ENCODE results near the gene SLC9A9.

Gene SLC9A9

GRCh38 chr3:143329567-143330211 is 518.6 kb downstream of the SLC9A9 start:
- no peak for DNase-seq (ENCODE audit: low read depth in 2 of 2)

DNA sequence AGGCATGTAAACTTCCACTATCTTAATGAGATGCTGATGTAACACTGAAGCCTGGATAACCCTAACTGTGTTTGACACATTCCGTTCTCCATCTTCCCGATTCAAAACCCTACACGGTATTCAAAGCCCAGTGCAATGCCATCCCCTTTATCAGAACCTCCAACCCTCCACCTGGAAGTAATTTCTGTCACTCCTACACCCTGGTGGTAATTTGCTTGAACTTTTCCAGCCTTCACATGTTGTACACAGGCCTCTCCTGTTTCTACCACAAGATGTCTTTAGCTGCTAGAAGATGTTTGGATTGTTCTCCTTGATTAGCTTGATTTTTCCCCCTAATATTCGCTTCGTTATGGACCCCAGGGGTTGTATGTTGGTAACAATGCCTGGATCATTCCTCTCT is 519.8 kb downstream of the SLC9A9 start:
- no peak for DNase-seq (ENCODE audit: low read depth in 2 of 2)

- no peak for DNase-seq (ENCODE audit: low read depth in 2 of 2)
Observed at GRCh38 chr3:143326983-143327778, 521.1 kb downstream of the SLC9A9 start.

- DNase-seq (ENCODE audit: low read depth in 2 of 2): no peak
Observed at GRCh38 chr3:143321058-143321769, 527.1 kb downstream of the SLC9A9 start.

- DNase-seq (ENCODE audit: low read depth in 2 of 2): no peak
Observed at GRCh38 chr3:143315766-143316165, 532.5 kb downstream of the SLC9A9 start.

- no peak for DNase-seq (ENCODE audit: low read depth in 2 of 2)
Observed at GRCh38 chr3:143314251-143315093, 533.8 kb downstream of the SLC9A9 start.

DNA sequence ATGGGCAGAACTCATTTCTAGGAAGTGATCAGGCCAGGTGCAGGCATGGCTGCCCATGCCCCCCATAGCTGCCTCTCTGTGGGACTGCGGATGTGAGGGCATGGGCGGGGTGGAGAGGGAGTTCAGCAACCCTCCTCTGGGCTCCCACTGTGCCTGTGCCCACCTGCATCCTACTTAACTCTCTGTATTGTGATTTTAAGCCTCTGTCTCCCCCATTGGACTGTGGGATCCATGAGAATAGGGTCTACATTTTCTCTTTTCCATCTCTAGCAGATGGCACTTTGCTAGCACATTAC is 534.4 kb downstream of the SLC9A9 start:
- no peak for DNase-seq (ENCODE audit: low read depth in 2 of 2)

DNA sequence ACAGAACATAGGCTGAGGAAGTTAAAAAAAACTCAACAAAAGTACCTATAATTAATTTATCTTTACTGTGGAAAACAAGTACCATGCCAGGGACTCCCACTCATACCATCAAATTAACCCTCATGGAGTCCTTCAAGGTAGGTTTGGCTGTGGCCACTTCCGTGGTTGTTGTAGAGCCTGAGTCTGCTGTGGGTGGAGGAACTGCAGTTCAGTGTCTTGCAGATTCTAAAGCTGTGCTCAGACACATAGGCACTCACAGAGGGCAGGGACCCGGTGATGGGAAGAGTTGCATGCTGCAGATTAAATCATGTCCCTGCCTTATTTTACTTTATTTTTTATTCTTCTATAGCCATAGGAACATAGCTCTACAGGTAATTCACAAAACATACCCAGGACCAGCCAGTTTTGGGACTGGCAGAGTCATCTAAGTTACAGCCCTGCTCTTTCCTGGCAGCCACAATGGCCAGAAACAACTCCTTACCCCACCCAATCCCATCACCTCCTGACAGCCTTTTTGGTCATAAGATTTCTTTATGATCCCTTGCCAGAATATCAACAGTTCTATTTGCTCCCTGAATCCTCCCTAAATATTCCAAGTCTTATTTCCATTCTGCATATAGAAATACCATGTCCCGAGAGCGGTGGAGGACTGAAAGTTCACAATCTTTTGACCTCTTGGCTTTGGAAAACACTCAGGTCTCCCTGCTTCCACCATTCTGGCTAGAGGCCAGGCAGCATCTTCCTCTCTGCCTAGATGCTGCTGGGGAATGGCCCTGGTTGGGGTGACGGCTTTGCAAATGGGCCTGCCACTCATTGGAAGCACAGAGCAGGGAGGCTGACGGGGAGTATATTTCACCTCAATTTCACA is 535.0 kb downstream of the SLC9A9 start:
- no peak for DNase-seq (ENCODE audit: low read depth in 2 of 2)

DNA sequence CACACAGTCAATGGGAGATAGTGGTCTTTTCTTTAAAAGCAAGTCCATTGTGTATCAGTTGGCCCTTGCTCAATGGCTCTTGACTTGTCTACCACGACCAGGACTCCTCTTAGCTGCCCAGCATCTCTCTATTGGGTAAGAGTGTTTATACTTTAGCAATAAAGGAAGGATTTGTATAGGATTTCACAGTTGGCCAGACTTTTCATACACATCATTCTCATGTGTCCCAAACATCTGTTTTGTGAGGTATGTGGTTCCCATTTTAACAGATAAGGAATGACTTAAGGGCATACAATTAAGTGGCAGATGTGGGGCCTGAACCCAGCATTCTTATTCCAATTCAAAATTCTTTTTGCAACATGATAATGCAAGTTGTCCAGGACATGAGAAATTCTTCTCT is 537.2 kb downstream of the SLC9A9 start:
- DNase-seq (ENCODE audit: low read depth in 2 of 2): no peak

DNA sequence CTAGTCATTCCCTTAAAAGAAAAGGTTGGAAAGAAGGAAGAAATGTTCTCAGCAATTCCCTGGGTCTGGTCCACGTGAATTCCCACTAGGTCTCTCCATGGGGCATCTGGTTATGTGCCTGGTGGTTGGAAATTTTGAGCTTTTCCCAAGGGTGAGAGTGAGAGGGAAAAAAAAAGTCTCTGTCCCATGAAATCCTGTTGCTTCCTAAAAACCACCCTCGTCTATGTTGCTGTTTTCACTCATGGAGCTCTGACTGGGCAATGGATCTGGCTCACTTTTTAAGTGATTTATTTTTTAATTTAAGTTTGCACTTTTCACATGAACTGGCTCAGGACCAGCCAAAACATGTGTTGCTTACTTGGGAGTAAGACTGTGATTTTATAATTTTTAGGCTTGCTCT is 538.6 kb downstream of the SLC9A9 start:
- no peak for DNase-seq (ENCODE audit: low read depth in 2 of 2)

DNA sequence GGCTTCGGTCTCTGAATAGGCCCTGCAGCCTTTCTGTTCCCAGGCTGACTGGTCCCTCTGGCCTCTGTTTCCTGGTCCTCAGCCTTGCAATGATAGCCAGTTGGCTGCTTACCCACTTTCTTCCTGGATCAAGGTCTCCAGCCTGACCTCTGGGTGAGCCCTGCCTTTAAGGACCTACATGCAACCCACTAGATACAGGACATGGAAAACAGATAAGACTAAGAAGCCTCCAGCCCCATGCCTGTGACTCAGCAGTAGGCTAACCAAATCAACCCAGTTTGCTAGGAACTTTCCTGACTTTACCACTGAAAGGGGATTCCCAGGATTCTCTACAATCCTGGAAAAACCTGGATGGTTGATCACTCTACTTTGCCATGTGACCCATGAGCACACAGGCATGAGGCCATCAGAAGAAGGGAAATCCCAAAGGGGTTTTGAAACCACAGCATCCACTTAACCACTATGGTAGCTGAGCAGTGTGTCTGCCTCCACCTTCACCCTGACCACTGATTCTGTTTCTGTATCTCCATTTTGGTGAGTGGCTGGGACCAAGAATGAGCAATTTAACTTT is 540.6 kb downstream of the SLC9A9 start:
- DNase-seq (ENCODE audit: low read depth in 2 of 2): no peak

DNA sequence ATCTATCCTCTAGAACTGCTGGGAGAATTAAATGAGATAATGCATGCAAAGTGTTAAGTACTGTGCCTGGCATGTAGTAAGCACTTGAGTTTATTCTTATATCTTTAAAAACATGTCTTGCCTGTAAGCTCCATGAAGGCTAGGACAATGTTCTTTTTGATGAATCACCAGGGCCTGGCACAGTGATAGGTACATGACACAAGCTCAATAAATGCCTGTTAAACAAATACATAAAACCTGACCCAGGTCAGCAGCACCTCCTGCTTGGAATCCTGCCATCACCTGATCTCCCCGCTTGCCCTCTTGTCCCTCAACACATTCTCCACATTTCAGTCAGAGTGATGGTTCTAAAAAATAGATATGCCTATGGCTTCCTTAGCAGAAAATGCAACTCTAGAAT is 541.9 kb downstream of the SLC9A9 start:
- no peak for DNase-seq (ENCODE audit: low read depth in 2 of 2)

DNA sequence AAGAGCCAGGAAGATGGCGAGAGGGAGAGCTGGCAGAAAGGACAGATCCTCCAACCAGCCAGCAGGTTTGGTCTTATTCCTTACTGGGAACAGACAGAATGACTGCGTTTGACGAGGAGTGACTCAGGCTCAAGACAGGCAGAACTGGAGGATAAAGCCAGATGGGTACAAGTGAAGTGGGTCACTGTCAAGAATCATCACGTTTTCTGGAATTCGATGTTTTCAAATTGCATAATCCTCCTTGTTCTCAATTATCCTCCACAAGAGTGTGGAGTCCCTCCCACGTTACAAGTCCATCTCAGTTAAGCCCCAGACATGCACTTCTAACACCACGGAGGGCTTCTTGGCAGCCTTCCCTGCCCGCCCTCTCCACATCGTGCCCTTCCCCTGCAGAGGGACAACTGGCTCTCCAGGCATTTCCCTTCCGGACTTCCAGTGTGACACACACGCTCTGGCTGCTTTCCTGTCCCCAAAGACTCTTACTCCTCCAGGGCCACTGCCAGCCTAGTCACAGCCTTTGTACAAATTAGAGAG is 545.6 kb downstream of the SLC9A9 start:
- DNase-seq (ENCODE audit: low read depth in 2 of 2): peak; percentile 9 to 26

DNA sequence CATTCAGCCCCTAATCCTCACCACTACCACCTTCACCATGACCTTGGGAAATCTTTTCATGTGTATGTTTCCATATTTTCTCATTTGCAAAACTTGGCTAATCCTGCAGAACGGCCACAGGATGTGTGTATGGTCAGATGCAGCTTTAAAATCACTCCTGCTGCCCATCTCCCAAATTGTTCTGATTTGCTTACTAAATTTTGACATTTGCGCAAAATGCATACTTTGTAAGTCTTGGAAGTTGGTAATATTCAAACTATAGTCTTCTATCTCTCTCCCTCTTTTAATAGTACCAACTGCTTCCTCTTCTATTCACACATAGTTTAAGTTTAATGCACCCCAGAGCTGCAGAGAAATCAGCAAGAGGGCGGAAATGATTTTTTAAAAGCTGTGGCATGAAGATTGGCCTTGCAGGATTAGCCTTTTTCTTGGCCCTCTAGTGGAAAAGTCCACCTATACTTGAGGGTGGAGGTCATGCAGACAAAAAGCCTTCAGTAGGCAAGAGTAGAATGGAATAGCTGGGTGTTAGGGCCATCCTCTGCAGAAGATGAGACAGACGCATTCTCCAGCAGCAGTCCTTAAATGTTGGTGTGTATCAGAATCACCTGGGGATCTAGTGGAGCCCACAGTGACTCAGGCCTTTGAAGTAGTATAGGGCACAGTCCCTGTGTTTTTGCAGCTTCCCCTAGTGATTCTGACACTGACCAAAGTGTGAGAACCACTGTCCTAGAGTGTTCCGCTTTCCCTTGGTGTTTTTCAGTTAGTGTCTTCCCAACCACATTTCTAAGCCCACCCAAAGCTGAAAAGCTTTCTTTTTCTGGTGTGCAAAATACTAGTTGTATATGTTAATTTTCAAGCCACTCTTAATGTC is 547.0 kb downstream of the SLC9A9 start:
- DNase-seq (ENCODE audit: low read depth in 2 of 2): no peak

DNA sequence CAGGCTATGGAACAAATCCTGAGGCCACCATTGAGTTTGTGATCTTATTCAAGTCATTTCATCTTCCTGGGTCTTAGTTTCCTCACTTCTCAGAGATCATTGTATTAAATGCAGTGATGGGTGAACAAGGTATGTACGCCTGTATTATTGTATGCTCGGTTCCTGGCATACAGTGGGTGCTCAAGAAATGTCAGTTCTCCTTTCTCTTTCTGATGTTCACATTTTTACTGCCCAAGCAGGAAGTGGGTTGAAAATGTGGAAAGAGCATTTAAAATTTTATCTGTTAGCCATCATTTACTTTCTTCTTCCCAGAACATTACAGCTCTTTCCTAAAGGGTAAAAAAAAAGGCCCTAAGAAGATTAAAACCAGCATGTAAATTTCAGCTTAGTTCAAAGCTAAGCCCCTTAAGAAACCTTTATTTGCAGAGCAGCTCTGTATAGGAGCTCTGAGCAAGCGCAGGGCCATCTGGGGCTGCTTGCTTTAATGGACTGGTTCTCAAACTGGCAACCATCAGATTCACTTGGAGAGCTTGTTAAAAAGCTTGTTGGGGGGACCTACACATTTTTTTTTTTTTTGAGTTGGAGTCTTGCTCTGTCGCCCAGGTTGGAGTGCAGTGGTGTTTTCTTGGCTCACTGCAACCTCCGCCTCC is 549.3 kb downstream of the SLC9A9 start:
- no peak for DNase-seq (ENCODE audit: low read depth in 2 of 2)

GRCh38 chr3:143298380-143298779 is 549.9 kb downstream of the SLC9A9 start:
- DNase-seq (ENCODE audit: low read depth in 2 of 2): no peak

DNA sequence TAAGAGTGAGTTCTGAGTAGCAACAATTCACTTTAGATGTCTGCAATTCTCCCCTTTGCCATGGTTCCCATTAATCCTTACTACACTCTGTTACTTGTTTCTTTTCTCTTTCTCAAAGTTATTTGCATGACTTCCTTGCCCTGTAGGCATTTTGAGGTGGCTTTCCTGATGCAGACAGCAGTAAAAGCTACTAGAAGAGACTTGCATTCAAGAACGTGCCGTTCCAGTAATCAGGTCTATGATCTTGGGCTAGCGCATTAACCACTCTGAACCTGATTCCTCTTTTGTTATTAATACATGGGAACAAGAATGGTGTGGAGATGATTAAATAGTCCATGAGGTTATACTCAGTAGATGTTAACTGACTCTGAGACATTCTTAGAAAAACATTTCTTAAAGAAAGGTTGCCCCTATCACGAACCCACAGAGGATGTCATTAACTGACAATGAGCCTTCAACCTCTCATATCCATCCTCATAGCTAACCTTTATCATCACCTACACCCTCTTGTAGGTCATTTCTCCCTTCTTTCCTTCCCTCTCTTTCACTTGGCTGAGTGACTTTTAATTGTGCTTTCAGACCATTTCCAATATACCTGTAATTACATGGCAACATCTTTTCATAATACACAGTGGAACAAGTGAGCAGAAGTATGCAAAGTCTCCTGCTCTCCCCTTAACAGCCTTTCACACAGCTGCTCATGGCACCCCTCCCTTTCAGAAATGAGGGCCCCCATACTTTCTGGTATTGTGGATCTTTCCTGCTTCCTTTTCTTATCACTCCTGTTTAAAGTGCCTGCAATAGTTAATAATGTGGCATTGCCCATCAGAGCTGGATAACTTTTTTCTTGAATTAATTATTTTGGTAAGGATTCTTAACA is 552.8 kb downstream of the SLC9A9 start:
- DNase-seq (ENCODE audit: low read depth in 2 of 2): no peak

DNA sequence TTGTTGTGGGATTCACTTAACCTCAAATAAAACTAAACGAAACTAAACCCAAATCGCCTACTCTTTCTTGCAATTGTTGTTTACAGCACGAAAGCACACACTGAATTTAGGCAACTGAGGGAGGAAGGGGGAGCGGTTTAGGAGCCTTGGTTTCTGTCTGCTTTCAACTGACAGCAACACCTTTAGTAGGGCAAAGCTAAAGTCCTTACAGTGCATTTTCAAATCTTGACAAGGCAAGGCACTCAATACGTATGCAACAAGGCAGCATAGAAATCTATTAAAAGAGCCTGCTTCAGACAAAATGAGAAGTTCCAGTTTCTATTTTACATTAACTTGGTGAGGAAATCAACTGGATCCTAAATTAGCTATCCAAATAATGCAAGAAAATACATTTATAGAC is 554.1 kb downstream of the SLC9A9 start:
- DNase-seq (ENCODE audit: low read depth in 2 of 2): no peak

Data from fibroblast of skin of left quadriceps (primary cell).